GM21526 (cell line): ENCODE data around the gene MIF.
"Not testable (repeated sequence)": the region's sequence is repeated elsewhere in the genome, so short reads cannot be mapped to it uniquely, and the experiment has no call there.

Experiments
- ATAC-seq: cut with Tn5 transposase; IDR thresholded peaks from one replicate; pipeline ENCODE4 v1.9.1; 2021; ENCODE audit warnings: moderate library complexity; ENCODE audit not compliant: unreplicated experiment, low FRiP score

The MIF gene

GRCh38 chr22:23899042-23899745 is 5.0 kb downstream of the MIF start:
- no peak for ATAC-seq

GRCh38 chr22:23900227-23900626 is 6.0 kb downstream of the MIF start:
- not testable (repeated sequence) for ATAC-seq

DNA sequence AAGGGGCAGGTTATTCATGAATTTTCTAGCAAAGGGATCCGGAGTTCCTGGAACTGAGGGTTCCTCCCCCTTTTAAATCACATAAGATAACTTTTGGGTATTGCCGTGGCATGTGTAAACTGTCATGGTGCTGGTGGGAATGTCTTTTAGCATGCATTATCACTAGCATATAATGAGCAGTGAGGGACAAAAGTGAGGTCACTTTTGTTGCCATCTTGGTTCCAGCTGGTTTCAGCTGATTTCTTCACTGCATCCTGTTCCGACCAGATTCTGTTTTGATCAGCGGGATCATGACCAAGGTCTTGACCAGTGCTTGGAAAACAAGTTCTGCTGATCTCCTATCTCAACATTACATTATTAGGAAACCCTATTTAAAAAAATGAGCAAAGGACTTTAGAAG is 7.4 kb downstream of the MIF start:
- no peak for ATAC-seq

DNA sequence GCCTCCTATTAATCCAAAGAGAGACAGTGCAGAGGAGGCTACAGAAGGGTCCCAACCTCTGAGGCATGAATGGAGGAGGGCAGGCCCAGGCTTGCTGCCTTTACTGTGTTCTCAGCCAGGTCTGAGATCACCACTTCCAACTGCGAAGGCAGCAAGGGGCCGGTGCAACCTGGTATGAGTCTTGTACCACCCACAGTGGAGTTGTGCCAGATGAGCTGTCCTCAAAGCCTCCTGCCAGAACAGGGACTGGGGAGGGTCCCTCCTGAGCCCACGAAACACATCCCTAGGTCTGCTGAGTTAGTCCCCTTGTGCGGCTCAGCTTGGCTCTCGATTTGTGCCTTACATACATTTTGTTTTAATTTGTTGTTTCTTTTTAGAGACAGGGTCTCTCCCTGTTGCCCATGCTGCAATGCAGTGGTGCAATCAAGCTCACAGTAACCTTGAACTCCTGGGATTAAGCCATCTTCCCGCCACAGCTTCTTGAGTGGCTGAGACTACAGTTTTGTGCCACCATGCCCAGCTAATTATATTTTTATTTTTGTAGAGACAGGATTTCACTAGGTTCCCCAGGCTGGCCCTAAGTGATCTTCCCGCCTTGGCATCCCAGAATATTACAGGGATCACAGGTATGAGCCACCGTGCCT is 9.3 kb downstream of the MIF start:
- ATAC-seq: no peak

GRCh38 chr22:23904573-23905254 is 10.5 kb downstream of the MIF start:
- ATAC-seq: no peak

DNA sequence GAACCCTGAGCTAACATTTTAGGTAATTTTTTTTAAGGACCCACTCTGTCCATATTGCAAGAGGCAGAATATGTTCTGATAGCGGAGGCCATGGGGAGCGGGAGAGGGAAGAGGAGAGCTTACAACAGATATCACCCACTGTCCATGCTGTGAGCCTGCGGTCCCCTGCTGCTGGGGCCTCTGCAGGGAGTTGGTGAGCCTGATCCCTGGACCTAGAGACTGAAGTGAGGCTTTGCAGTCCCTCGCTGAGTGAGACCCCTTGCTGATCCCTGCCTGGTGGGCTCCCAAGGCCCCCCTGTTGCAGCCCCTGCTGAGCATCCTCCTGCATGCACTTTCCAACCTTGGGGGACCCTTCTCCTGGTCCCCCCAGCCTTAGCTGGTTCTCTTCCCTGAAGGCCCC is 12.5 kb downstream of the MIF start:
- no peak for ATAC-seq

DNA sequence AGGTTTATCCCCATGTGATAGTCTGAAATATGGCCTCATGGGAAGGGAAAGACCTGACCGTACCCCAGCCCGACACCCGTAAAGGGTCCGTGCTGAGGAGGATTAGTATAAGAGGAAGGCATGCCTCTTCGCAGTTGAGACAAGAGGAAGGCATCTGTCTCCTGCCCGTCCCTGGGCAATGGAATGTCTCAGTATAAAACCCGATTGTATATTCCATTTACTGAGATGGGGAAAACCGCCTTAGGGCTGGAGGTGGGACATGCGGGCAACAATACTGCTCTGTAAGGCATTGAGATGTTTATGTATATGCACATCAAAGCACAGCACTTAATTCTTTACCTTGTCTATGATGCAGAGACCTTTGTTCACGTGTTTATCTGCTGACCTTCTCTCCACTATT is 13.2 kb downstream of the MIF start:
- ATAC-seq: not testable (repeated sequence)

- ATAC-seq: no peak
Observed at GRCh38 chr22:23908587-23909205, 14.5 kb downstream of the MIF start.

DNA sequence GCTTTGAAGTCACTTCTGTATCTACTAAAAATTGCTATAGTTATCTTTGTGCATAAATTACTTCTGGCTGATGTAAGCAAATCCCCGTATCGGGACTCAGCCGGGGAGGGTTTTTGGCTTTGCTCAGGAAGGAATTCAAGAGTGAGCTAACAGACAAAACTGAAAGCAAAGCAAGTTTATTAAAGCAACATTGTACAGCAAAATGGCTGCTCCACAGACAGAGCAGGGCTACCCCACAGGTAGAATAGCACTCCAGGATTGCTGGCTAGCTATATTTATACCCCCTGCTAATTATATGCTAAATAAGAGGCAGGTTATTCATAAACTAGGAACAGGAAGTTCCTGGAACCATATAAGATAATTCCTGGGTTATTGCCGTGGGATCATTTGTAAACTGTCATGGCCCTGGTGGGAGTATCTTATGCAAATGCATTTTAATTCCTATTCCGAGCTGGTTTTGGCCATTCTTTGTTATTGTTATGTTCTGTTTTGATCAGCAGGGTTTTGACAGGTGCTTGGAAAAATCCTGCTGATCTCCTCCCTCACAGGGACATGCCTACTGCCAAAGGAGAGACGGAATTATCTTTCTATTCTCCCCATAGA is 15.2 kb downstream of the MIF start:
- no peak for ATAC-seq

GRCh38 chr22:23910496-23911190 is 16.5 kb downstream of the MIF start:
- no peak for ATAC-seq

DNA sequence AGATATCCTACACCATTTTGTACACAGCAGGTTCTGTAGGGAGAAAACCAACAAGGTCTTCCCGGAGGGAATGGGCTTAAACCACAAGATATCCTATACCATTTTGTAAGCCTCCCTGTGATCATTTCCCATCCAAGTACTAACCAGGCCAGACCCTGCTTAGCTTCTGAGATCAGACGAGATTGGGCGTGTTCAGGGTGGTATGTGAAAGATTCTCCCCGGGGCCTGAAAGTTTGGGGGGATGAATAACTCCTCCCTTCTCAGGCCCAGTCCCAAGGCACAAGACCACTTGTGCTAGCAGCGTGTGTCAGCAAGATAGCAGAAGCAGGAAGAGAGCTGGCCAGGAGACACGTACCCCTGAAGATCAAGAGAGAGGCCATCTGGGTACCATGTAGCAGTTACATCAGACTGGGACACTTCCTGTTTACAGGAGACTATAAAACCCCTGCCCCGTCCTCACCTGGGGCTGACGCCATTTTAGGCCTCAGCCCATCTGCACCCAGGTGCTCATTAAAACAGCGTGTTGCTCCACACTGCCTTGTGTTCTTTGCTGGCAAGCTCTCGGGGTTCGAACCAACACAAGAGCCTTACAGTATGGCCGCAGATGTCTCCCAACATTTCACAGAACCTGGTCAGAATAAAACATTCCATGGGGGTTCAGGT is 17.3 kb downstream of the MIF start:
- ATAC-seq: no peak

DNA sequence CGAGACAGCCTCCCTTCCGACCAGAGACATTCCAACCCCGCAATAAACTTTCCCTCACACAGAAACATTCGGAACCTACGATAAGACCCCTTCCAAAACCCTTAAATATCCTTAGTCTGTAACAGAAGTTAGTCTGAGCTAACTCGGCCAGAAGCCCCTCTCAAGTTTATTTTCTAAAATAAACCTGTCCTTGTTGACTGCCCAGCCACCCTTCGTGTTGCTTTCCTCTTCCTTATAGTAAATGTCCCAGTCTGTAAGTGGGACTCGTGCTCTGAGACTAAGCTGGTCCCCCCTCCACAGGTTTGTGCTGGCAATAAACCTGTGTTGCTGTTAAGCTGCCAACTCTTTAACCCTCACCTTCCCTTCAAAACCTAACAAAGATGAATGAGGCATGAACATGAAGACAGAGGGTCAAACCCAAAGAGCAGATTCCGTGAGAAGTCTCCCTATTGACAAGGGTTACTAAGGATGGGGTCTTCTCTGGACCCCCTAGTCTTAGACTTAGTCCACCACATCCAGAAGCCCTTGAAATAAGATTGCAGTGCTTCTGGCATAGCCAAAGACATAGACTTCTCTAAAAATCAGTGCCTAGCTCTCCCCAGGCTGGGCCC is 18.2 kb downstream of the MIF start:
- ATAC-seq: no peak

- ATAC-seq: peak; percentile 18
Observed at GRCh38 chr22:23913306-23913660, 19.1 kb downstream of the MIF start.

- ATAC-seq: peak; percentile 88
Observed at GRCh38 chr22:23913661-23914353, 19.6 kb downstream of the MIF start.

- no peak for ATAC-seq
Observed at GRCh38 chr22:23915290-23915689, 21.1 kb downstream of the MIF start.

DNA sequence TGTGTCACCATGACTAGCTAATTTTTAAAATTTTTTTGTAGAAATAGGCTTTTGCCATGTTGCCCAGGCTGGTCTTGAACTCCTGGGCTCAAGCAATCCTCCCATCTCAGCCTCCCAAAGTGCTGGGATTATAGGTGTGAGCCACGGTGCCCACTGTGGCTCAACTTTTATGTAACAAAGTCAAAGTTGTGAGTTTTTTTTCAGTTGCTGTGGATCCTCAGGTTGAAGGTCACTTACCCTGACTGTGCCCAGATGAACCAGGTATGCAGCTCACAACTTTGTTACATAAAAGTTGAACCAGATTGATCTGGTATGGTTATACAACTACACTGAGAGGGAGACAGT is 26.1 kb downstream of the MIF start:
- ATAC-seq: not testable (repeated sequence)

- ATAC-seq: not testable (repeated sequence)
Observed at GRCh38 chr22:23921586-23922201, 27.5 kb downstream of the MIF start.

DNA sequence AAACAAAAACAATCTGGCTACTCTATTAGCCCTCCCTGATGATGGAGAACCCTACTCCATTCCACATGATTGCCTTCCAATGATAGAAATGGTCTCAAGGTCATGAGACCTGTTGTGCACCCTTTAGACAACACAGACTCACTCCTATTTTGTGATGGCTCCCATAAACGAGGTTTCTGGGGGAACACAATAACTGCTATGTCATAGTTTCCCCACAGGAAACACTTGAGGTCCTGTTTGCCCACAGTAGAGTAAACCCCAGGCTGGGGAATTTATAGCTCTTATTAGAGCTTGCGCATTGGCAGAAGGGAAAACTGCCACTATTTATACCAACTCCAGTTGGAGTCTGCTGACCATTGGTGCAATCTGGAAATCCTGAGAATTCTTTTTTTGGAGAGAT is 28.7 kb downstream of the MIF start:
- ATAC-seq: no peak
